Inferior parietal cortex (tissue), 1 donor: ENCODE measurements around the gene HCN2.
A peak's percentile ranks its signal among the peaks of the same experiment; 100 is the strongest.
"Not testable (repeated sequence)": the region's sequence is repeated elsewhere in the genome, so short reads cannot be mapped to it uniquely, and the experiment has no call there.

ENCODE experiments used
- DNase-seq: peaks from one replicate; pipeline ENCODE4 v3.0.0-alpha.2; 2016; ENCODE audit errors: extremely low spot score

Gene HCN2

GRCh38 chr19:620166-620862, 30.6 kb downstream of the HCN2 start:
- no peak for DNase-seq

GRCh38 chr19:621191-621590, 31.5 kb downstream of the HCN2 start:
- DNase-seq = not testable (repeated sequence)

- DNase-seq = no peak
These were observed 32.1 kb downstream of the HCN2 start for GRCh38 chr19:621819-622218.

- no peak for DNase-seq
These were observed 33.0 kb downstream of the HCN2 start for GRCh38 chr19:622666-623065.

- DNase-seq = no peak
These were observed 33.7 kb downstream of the HCN2 start for GRCh38 chr19:623175-623916.

- DNase-seq = no peak
These were observed 34.3 kb downstream of the HCN2 start for GRCh38 chr19:623974-624373.

- DNase-seq = no peak
These were observed 34.9 kb downstream of the HCN2 start for GRCh38 chr19:624433-625109.

GRCh38 chr19:625257-625656, 35.6 kb downstream of the HCN2 start:
- DNase-seq = no peak

GRCh38 chr19:626566-626965, 36.9 kb downstream of the HCN2 start:
- DNase-seq = not testable (repeated sequence)

GRCh38 chr19:628168-628567, 38.5 kb downstream of the HCN2 start:
- no peak for DNase-seq

- DNase-seq = not testable (repeated sequence)
These were observed 39.8 kb downstream of the HCN2 start for GRCh38 chr19:629515-629914.

- DNase-seq = no peak
These were observed 40.5 kb downstream of the HCN2 start for GRCh38 chr19:629961-630714.

- no peak for DNase-seq
These were observed 42.9 kb downstream of the HCN2 start for GRCh38 chr19:632579-633067.

- peak; percentile 97 for DNase-seq
These were observed 43.5 kb downstream of the HCN2 start, which contains the start of gene POLRMT for GRCh38 chr19:633068-633785. POLRMT (minus strand) TSS chr19:633537; CDS start chr19:633512, 25 bp downstream.

- no peak for DNase-seq
These were observed 44.3 kb downstream of the HCN2 start for GRCh38 chr19:633786-634639.

GRCh38 chr19:634975-635652, 45.4 kb downstream of the HCN2 start:
- DNase-seq = no peak

GRCh38 chr19:638906-639252, 49.2 kb downstream of the HCN2 start:
- DNase-seq = no peak

- peak; percentile 65 for DNase-seq
These were observed 49.8 kb downstream of the HCN2 start, which contains the start of gene FGF22 for GRCh38 chr19:639253-640160. FGF22 (plus strand) TSS chr19:639879; CDS start chr19:639926, 47 bp downstream.
